HG03565 (cell line): ENCODE data around the gene KLK4.
A peak's percentile ranks its signal among the peaks of the same experiment; 100 is the strongest.
"Not testable (repeated sequence)": the region's sequence is repeated elsewhere in the genome, so short reads cannot be mapped to it uniquely, and the experiment has no call there.

Experiments used
- ATAC-seq: cut with Tn5 transposase; IDR thresholded peaks from one replicate; pipeline ENCODE4 v1.9.1; 2021; ENCODE audit warnings: mild to moderate bottlenecking, moderate library complexity; ENCODE audit not compliant: unreplicated experiment

Gene KLK4

DNA sequence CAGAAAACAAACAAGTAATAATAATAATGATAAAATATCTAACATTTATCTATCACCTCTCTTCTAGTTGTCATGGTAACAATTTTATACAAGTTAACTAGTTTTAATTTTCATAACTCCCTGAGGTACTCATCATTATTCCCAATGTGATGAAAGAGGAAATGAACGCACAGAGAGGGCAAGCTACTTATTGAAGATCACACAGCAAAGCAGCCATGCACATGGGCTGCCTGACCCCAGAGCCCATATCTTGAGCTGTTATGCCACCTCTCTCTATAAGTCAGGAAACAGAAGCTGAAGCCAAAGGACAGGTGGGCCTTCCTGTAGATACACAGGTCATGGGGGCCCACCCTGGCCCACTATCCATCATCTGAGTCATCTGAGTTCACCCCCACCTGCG is 4.9 kb upstream of the KLK4 start:
- no peak for ATAC-seq

GRCh38 chr19:50912727-50913716 is 1.8 kb upstream of the KLK4 start:
- ATAC-seq = no peak

GRCh38 chr19:50912102-50912599 is 956 bp upstream of the KLK4 start:
- ATAC-seq = no peak

DNA sequence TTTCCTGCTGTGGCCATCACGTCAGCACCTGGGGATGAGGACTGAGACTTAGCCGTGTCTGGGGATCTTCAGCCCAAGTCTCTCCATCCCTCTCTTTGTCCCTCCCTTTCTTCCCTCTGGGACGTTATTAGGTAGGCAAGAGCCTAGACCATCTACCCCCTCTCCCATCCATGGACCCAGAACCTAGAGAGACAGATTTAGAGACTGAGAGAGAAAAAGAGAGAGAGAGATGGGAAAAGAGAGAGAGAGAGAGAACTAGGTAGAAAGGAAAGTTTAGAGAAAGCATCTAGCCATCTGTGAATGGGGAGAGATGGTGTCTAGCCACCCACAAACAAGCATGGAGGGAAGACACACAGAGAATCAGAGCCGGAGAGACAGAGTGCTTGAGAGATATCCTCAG is 473 bp downstream of the KLK4 start:
- ATAC-seq = no peak

DNA sequence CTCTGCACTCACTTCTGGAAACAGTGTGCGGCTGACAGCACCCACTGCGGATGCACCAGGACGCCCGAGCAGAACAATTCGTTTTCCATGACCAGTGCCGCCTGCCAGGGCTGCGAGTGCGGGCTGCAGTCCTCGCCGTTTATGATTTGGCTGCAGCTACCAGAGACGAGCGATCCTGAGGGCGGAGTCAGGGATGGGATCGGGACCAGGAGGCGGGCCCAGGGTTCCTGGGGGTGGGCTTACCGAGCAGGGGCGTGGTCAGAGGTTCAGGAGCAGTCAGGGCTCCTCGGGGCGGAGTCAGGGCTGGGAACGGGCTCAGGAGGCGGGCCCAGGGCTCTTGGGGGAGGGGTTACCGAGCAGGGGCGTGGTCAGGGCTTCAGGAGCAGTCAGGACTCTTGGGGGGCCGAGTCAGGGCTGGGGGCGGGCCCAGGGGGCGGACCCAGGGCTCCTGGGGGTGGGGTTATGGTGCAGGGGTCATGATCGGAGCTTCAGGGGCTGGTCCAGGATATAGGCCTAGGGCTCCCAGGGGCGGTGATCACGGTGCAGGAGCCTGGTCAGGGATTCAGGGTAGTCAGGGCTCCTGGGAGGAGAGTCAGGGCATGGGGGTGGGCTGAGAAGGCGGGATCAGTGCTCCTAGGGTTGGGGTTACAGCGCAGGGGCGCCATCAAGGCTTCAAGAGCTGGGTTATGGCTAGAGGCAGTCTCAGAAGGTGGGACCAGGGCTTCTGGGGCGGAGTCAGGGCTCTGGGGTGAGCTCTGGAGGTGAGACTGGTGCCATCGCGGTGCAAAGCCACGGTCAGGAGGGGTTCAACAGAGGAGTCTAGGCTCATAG is 1.7 kb downstream of the KLK4 start:
- peak; percentile 63 for ATAC-seq

- ATAC-seq = no peak
Measured at GRCh38 chr19:50908336-50908735, 2.9 kb downstream of the KLK4 start.

GRCh38 chr19:50906217-50906616 is 5.0 kb downstream of the KLK4 start:
- no peak for ATAC-seq

DNA sequence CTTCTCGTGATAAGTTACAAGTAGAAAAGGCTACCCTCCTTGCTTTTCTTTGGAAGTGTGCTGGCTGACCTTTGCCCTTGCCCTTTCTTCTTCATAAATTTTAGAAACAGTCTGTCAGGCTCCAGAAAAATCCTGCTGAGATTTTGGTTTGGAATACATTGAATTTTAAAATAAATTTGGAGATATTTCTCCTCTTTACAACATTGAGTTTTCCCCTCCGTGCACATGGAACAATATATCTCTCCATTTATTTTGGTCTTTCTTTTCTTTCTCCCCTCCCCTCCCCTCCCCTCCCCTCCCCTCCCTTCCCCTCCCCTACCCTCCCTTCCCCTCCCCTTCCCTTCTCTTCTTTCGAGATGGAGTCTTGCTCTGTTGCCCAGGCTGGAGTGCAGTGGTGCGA is 8.6 kb downstream of the KLK4 start:
- ATAC-seq = no peak

GRCh38 chr19:50899569-50899968 is 11.6 kb downstream of the KLK4 start:
- ATAC-seq = no peak

- ATAC-seq = no peak
Measured at GRCh38 chr19:50898018-50898417, 13.2 kb downstream of the KLK4 start.

GRCh38 chr19:50897612-50898011 is 13.6 kb downstream of the KLK4 start:
- no peak for ATAC-seq

- peak; percentile 13 for ATAC-seq
Measured at GRCh38 chr19:50897191-50897607, 14.0 kb downstream of the KLK4 start.

GRCh38 chr19:50896591-50897190 is 14.5 kb downstream of the KLK4 start:
- peak; percentile 90 for ATAC-seq

DNA sequence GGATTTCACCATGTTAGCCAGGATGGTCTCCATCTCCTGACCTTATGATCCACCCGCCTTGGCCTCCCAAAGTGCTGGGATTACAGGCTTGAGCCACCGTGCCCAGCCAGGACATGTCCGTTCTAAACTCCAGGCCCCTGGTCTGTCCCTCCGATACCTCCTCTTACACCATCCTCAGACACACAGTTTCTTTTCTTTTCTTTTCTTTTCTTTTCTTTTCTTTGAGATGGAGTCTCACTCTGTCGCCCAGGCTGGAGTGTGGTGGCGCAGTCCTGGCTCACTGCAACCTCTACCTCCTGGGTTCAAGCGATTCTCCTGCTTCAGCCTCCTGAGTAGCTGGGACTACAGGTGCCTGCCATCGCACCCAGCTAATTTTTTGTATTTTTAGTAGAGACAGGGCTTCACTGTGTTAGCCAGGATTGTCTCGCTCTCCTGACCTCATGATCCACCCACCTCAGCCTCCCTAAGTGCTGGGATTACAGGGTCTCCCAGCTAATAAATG is 15.1 kb downstream of the KLK4 start:
- not testable (repeated sequence) for ATAC-seq

- ATAC-seq = no peak
Measured at GRCh38 chr19:50894478-50895356, 16.5 kb downstream of the KLK4 start.

GRCh38 chr19:50893047-50893736 is 18.0 kb downstream of the KLK4 start:
- no peak for ATAC-seq

DNA sequence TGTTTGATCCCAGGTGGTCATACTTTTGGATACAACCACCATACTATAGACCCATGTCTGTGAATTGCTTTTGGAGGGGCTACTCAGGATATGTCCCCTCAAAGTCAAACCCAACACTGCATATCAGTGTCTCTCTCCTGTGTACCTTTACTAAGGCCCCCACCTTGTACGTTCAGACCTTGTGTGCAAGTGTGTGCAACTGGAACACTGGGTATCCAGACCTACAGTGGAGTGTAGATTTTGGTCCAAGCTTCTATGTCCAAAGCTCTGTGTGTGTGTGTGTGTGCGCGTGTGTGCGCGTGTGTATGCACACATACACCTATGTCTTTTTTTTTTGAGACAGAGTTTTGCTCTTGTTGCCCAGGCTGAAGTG is 20.0 kb downstream of the KLK4 start:
- ATAC-seq = no peak

- no peak for ATAC-seq
Measured at GRCh38 chr19:50890422-50891252, 20.6 kb downstream of the KLK4 start.

DNA sequence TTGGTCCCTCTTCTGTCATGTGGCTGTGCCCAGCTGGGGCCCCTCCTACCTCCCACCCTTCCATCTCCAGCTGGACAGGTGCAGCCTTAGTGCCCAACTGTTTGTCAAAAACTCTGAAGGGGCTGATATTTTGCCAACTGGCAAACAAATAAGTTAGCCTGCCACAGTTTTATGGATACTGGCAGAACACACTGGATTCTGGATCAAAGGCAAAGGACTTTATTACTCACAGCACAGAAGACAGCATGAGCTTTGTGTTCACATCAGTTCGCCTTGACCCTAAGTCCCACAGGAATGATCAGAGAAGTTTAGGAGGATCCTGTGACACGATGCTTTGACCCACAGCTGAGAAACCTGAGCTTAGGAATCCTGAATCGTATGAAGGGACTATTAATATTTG is 21.6 kb downstream of the KLK4 start:
- no peak for ATAC-seq
